Inferior parietal cortex (tissue), 1 donor: ENCODE measurements around the gene SLC35F3.

ENCODE experiments used
- DNase-seq: peaks from one replicate; pipeline ENCODE4 v3.0.0-alpha.2; 2016; ENCODE audit errors: extremely low spot score

The SLC35F3 gene

GRCh38 chr1:233912447-233912846 is 8.0 kb downstream of the SLC35F3 start:
- DNase-seq, result no peak

GRCh38 chr1:233912909-233913308 is 8.4 kb downstream of the SLC35F3 start:
- no peak for DNase-seq

- DNase-seq, result no peak
Observed at GRCh38 chr1:233916706-233917105, 12.2 kb downstream of the SLC35F3 start.

- DNase-seq, result no peak
Observed at GRCh38 chr1:233919786-233920185, 15.3 kb downstream of the SLC35F3 start.

- DNase-seq, result no peak
Observed at GRCh38 chr1:233928123-233928522, 23.6 kb downstream of the SLC35F3 start.

GRCh38 chr1:233933339-233933738 is 28.9 kb downstream of the SLC35F3 start:
- DNase-seq, result no peak

GRCh38 chr1:233935297-233935868 is 30.9 kb downstream of the SLC35F3 start:
- DNase-seq, result no peak

GRCh38 chr1:233936422-233936821 is 31.9 kb downstream of the SLC35F3 start:
- no peak for DNase-seq

- no peak for DNase-seq
Observed at GRCh38 chr1:233936842-233937241, 32.4 kb downstream of the SLC35F3 start.

- DNase-seq, result no peak
Observed at GRCh38 chr1:233938476-233938875, 34.0 kb downstream of the SLC35F3 start.

- no peak for DNase-seq
Observed at GRCh38 chr1:233939451-233939850, 35.0 kb downstream of the SLC35F3 start.

- no peak for DNase-seq
Observed at GRCh38 chr1:233940908-233941307, 36.4 kb downstream of the SLC35F3 start.

GRCh38 chr1:233944601-233945000 is 40.1 kb downstream of the SLC35F3 start:
- DNase-seq, result no peak

GRCh38 chr1:233945573-233945972 is 41.1 kb downstream of the SLC35F3 start:
- DNase-seq, result no peak

GRCh38 chr1:233945979-233946378 is 41.5 kb downstream of the SLC35F3 start:
- no peak for DNase-seq

- DNase-seq, result no peak
Observed at GRCh38 chr1:233946724-233947123, 42.2 kb downstream of the SLC35F3 start.

GRCh38 chr1:233951804-233952203 is 47.3 kb downstream of the SLC35F3 start:
- DNase-seq, result no peak

GRCh38 chr1:233957691-233958090 is 53.2 kb downstream of the SLC35F3 start:
- no peak for DNase-seq

GRCh38 chr1:233959102-233959501 is 54.6 kb downstream of the SLC35F3 start:
- no peak for DNase-seq

- DNase-seq, result no peak
Observed at GRCh38 chr1:233959971-233960370, 55.5 kb downstream of the SLC35F3 start.

- DNase-seq, result no peak
Observed at GRCh38 chr1:233960386-233960785, 55.9 kb downstream of the SLC35F3 start.

- DNase-seq, result no peak
Observed at GRCh38 chr1:233962878-233963277, 58.4 kb downstream of the SLC35F3 start.

- no peak for DNase-seq
Observed at GRCh38 chr1:233965856-233966255, 61.4 kb downstream of the SLC35F3 start.

- DNase-seq, result no peak
Observed at GRCh38 chr1:233971753-233972152, 67.3 kb downstream of the SLC35F3 start.
